Osteocyte (in vitro differentiated cells): ENCODE results near the gene EIF4G1. TPM values are rescaled to one million over a fixed set of nuclear protein-coding genes. Genes with fewer than 3 reads are reported as not detected.

Source experiments
- DNase-seq: peaks from one replicate; pipeline ENCODE4 v3.0.0; 2021; ENCODE audit warnings: mixed read lengths; ENCODE audit not compliant: unreplicated experiment; ENCODE audit errors: extremely low spot score
- H3K27ac Mint-ChIP-seq: one replicate; pipeline ENCODE4 v1.8.0; 2021; ENCODE audit warnings: mild to moderate bottlenecking, mixed read lengths; ENCODE audit not compliant: unreplicated experiment
- H3K27me3 Mint-ChIP-seq: one replicate; pipeline ENCODE4 v1.8.0; 2021; ENCODE audit warnings: mixed read lengths; ENCODE audit not compliant: unreplicated experiment
- H3K36me3 Mint-ChIP-seq: one replicate; pipeline ENCODE4 v1.8.0; 2021; ENCODE audit warnings: mixed read lengths; ENCODE audit not compliant: unreplicated experiment
- H3K4me1 Mint-ChIP-seq: one replicate; pipeline ENCODE4 v1.8.0; 2021; ENCODE audit warnings: mixed read lengths; ENCODE audit not compliant: unreplicated experiment
- H3K4me3 Mint-ChIP-seq: one replicate; pipeline ENCODE4 v1.8.0; 2021; ENCODE audit warnings: mild to moderate bottlenecking, moderate library complexity, mixed read lengths; ENCODE audit not compliant: unreplicated experiment
- H3K9me3 Mint-ChIP-seq: one replicate; pipeline ENCODE4 v1.8.0; 2021; ENCODE audit warnings: mixed read lengths; ENCODE audit not compliant: unreplicated experiment
- total RNA-seq: library from RNA; stranded (reverse); gene quantifications from 2 replicates; pipeline ENCODE4 v1.2.1, GENCODE V29; 2021
- TF ChIP-seq, protein P1 (sequence below): fragments of 200-600 bp; sonication (generic); IDR thresholded peaks from 2 replicates; pipeline ENCODE4 v1.5.0; 2021; ENCODE audit warnings: antibody characterized with exemption, mild to moderate bottlenecking, moderate library complexity

EIF4G1 gene
- total RNA-seq, 1 donor from 2014 or later: 385 TPM

DNA sequence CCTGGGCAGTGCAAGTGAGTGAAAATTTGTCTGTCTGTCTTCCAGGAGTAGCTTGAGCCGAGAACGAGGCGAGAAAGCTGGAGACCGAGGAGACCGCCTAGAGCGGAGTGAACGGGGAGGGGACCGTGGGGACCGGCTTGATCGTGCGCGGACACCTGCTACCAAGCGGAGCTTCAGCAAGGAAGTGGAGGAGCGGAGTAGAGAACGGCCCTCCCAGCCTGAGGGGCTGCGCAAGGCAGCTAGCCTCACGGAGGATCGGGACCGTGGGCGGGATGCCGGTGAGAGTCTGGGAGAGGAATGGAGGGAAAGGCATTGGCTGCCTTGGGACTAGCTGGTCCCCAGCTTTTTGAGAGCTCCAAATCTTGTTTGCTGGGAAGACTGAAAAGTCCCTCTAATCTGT is 12.8 kb downstream of the EIF4G1 start:
- Mint-ChIP-seq H3K27ac (no peak overlapping the region), H3K4me1 (peaks cover 7% of the 10 kb centered on the region), H3K9me3 (no peaks in the 10 kb centered on the region), H3K36me3 (peaks cover 81% of the 10 kb centered on the region), H3K4me3 (no peak overlapping the region), H3K27me3 (no peaks in the 10 kb centered on the region)
- TF ChIP-seq, protein P1, sequence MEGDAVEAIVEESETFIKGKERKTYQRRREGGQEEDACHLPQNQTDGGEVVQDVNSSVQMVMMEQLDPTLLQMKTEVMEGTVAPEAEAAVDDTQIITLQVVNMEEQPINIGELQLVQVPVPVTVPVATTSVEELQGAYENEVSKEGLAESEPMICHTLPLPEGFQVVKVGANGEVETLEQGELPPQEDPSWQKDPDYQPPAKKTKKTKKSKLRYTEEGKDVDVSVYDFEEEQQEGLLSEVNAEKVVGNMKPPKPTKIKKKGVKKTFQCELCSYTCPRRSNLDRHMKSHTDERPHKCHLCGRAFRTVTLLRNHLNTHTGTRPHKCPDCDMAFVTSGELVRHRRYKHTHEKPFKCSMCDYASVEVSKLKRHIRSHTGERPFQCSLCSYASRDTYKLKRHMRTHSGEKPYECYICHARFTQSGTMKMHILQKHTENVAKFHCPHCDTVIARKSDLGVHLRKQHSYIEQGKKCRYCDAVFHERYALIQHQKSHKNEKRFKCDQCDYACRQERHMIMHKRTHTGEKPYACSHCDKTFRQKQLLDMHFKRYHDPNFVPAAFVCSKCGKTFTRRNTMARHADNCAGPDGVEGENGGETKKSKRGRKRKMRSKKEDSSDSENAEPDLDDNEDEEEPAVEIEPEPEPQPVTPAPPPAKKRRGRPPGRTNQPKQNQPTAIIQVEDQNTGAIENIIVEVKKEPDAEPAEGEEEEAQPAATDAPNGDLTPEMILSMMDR: no peak
- DNase-seq: no peak

DNA sequence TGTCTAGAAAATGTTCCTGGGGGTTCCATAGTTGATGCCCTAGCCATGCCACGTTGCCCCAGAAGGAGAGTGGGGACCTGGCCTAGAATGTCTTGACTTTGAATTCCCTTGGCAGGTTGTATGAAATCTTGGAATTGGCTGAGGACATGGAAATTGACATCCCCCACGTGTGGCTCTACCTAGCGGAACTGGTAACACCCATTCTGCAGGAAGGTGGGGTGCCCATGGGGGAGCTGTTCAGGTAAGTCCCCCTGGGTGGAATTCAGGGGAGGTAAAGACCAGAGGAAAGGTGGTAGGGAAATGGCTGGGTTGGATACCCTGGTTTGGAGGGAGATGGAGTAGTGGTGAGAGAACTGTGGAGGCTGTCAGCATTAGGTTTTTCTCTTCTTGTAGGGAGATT is 14.1 kb downstream of the EIF4G1 start:
- no peaks in the 10 kb centered on the region for H3K27me3 Mint-ChIP-seq
- no peaks in the 10 kb centered on the region for H3K9me3 Mint-ChIP-seq
- DNase-seq: no peak
- peak overlapping the region; percentile 53 for H3K27ac Mint-ChIP-seq
- H3K36me3 Mint-ChIP-seq: peaks cover 79% of the 10 kb centered on the region
- TF ChIP-seq, protein P1: no peak
- no peak overlapping the region for H3K4me3 Mint-ChIP-seq
- H3K4me1 Mint-ChIP-seq: peaks cover 9% of the 10 kb centered on the region

DNA sequence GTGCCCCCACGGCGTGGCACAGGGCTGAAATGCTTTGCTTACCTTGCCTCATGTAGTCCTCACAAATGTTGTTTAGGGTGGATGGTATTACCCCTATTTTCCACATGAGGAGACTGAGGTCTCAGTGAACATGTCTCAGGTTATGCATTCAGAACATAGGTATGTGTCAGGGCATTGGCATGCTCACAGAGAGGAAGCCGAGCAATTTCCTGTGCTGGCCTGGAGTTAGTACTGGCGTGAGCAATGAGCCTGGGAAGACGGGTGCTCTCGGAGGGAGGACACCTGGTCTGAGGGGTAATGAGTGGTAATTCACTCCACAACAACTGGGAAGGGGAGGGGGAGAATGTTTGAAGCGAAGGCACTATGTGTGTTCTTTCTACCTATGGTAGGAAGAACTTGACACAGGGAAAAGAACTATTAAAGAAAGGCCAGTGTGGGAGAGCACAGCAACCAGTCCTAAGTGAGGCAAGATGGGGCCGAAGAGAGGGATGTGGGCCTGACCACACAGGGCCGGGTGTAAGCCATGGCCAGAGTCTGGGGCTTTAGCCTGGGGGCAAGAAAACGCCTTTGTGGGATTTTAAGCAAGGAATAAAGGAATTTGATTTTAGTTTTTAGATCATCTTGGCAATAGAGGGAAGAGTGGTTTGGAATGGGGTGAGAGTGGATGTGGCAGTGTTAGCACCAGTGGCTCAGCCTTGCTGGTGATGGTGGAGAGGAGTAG is 18.1 kb downstream of the EIF4G1 start:
- peak overlapping the region; percentile 56 for H3K27ac Mint-ChIP-seq
- H3K36me3 Mint-ChIP-seq: peaks cover 57% of the 10 kb centered on the region
- DNase-seq: no peak

DNA sequence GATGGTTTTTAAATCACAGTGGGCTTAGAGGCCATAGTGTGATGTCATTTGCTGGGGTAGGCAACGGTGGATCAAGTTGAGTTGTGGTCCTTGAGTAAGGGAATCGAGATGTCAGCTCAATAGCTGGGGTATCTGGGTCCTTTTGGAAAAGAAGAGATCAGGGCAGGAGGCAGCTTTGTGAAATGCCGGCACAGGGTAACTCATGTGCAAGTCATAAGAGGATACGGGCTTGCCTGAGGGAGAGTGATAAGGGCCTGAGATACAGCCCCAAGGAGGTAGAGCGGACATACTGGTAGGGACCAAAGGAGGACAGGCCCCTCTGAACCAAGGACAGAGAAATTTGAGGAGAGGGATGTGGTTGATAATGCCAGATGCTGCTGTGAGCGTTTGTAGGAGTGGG is 18.8 kb downstream of the EIF4G1 start:
- Mint-ChIP-seq H3K4me1 (peaks cover 31% of the 10 kb centered on the region), H3K36me3 (peaks cover 52% of the 10 kb centered on the region), H3K4me3 (no peak overlapping the region), H3K9me3 (no peaks in the 10 kb centered on the region), H3K27me3 (no peaks in the 10 kb centered on the region), H3K27ac (peak overlapping the region; percentile 56)
- TF ChIP-seq, protein P1: no peak
- no peak for DNase-seq

More for the DNA sequence above, 18.1 kb downstream of the EIF4G1 start:
- Mint-ChIP-seq H3K27me3 (no peaks in the 10 kb centered on the region), H3K4me1 (peaks cover 25% of the 10 kb centered on the region), H3K9me3 (no peaks in the 10 kb centered on the region), H3K4me3 (no peak overlapping the region)
- TF ChIP-seq, protein P1: no peak

DNA sequence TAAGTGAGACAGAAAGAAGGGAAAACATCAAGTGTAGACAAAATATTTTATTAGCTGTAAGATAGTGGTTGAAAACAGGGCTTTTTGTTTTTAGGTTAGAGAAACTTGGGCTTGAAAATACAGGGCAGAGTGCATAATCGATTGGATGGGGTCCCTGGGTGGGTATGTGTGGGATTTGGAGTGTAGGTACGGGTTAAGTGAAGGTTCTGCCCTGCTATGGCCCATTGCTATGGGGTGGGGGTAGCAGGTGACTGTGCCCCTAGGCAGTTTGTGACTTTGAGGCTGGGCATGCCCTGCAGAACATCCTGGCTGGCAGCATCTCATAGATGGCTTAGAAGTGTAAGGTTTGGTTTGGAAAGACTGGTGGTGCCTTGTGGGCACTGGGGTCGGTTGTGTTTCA is 19.3 kb downstream of the EIF4G1 start:
- H3K4me1 Mint-ChIP-seq: peaks cover 31% of the 10 kb centered on the region

More for the DNA sequence above, 19.3 kb downstream of the EIF4G1 start:
- TF ChIP-seq, protein P1: no peak
- peak overlapping the region; percentile 78 for H3K27ac Mint-ChIP-seq
- no peaks in the 10 kb centered on the region for H3K27me3 Mint-ChIP-seq
- DNase-seq: no peak
- H3K4me3 Mint-ChIP-seq: peak overlapping the region; percentile 5
- no peaks in the 10 kb centered on the region for H3K9me3 Mint-ChIP-seq
- H3K36me3 Mint-ChIP-seq: peaks cover 48% of the 10 kb centered on the region
